NCI-H1694 (cell line): Measurements from ENCODE around the gene TRAPPC14.

ENCODE experiments used
- DNase-seq: peaks from one replicate; lab custom pipeline; 2025; lab: John Stamatoyannopoulos, UW

The TRAPPC14 gene

GRCh38 chr7:100124301-100125230, 34.0 kb downstream of the TRAPPC14 start:
- DNase-seq: no peak

GRCh38 chr7:100122568-100122967, 36.0 kb downstream of the TRAPPC14 start:
- no peak for DNase-seq

GRCh38 chr7:100122067-100122466, 36.5 kb downstream of the TRAPPC14 start:
- no peak for DNase-seq

GRCh38 chr7:100120733-100121036, 37.8 kb downstream of the TRAPPC14 start:
- no peak for DNase-seq

GRCh38 chr7:100119970-100120732, 38.4 kb downstream of the TRAPPC14 start:
- peak; percentile 66 for DNase-seq

GRCh38 chr7:100119072-100119969, 39.2 kb downstream of the TRAPPC14 start, which contains the start of the genes CNPY4 and TAF6:
Gene CNPY4, plus strand, starts transcription at chr7:100119634. Its CDS starts 111 bp downstream, at chr7:100119745.
Gene TAF6, minus strand, starts transcription at chr7:100119358. Its CDS starts 5,149 bp downstream, at chr7:100114209.
- DNase-seq: peak; percentile 94

GRCh38 chr7:100118388-100119071, 40.0 kb downstream of the TRAPPC14 start:
- DNase-seq: no peak

- no peak for DNase-seq
These were observed 43.5 kb downstream of the TRAPPC14 start for GRCh38 chr7:100115026-100115425.

- no peak for DNase-seq
These were observed 46.6 kb downstream of the TRAPPC14 start for GRCh38 chr7:100111914-100112313.

- DNase-seq: no peak
These were observed 47.4 kb downstream of the TRAPPC14 start for GRCh38 chr7:100111156-100111555.

- DNase-seq: no peak
These were observed 48.9 kb downstream of the TRAPPC14 start for GRCh38 chr7:100109521-100110163.

GRCh38 chr7:100107890-100108289, 50.6 kb downstream of the TRAPPC14 start:
- DNase-seq: no peak

- no peak for DNase-seq
These were observed 51.3 kb downstream of the TRAPPC14 start for GRCh38 chr7:100107125-100107737.

GRCh38 chr7:100106633-100107032, 51.9 kb downstream of the TRAPPC14 start:
- no peak for DNase-seq

GRCh38 chr7:100105534-100105933, 53.0 kb downstream of the TRAPPC14 start:
- DNase-seq: no peak
